Neural cell (in vitro differentiated cells): ENCODE results near the gene FOXA3. TPM values are rescaled to one million over a fixed set of nuclear protein-coding genes. Genes with fewer than 3 reads are reported as not detected.

Source experiments
- H2AFZ ChIP-seq: fragments of 200-600, 300-800 bp; sonication (generic), shearing (Covaris generic); 2 replicates; pipeline ENCODE4 v1.6.0; 2014; ENCODE audit warnings: low read depth, mild to moderate bottlenecking, antibody characterized with exemption, low read length, moderate library complexity
- H3F3A ChIP-seq: fragments of 200-600 bp; shearing (Covaris generic); 2 replicates; pipeline ENCODE4 v1.6.1; 2016; ENCODE audit warnings: mild to moderate bottlenecking, moderate library complexity, mixed read lengths, antibody characterized with exemption, low read length; ENCODE audit not compliant: insufficient read depth, poor library complexity, severe bottlenecking
- H3K27ac ChIP-seq: fragments of 200-600, 300-800 bp; sonication (generic), shearing (Covaris generic); 2 replicates; pipeline ENCODE4 v1.5.1; 2014; ENCODE audit warnings: mild to moderate bottlenecking, low read length, moderate library complexity
- H3K27me3 ChIP-seq: fragments of 300-800, 200-600 bp; sonication (generic), shearing (Covaris generic); 2 replicates; pipeline ENCODE4 v1.6.0; 2014; ENCODE audit warnings: mild to moderate bottlenecking, low read depth, low read length, moderate library complexity; ENCODE audit not compliant: insufficient read depth
- H3K36me3 ChIP-seq: fragments of 300-800, 200-600 bp; sonication (generic), shearing (Covaris generic); 2 replicates; pipeline ENCODE4 v1.5.1; 2014; ENCODE audit warnings: mild to moderate bottlenecking, antibody characterized with exemption, low read length, moderate library complexity; ENCODE audit not compliant: insufficient read depth
- H3K4me2 ChIP-seq: fragments of 300-800, 200-600 bp; sonication (generic), shearing (Covaris generic); 2 replicates; pipeline ENCODE4 v1.6.0; 2014; ENCODE audit warnings: mild to moderate bottlenecking, low read length
- H3K4me3 ChIP-seq: fragments of 300-800, 200-600 bp; sonication (generic), shearing (Covaris generic); 2 replicates; pipeline ENCODE4 v1.5.1; 2014; ENCODE audit warnings: mild to moderate bottlenecking, low read length, moderate library complexity
- H3K79me2 ChIP-seq: fragments of 200-600 bp; shearing (Covaris generic); replicated peaks from 2 replicates; pipeline ENCODE4 v1.6.0; 2014; ENCODE audit warnings: mild to moderate bottlenecking, low read length, moderate library complexity; ENCODE audit not compliant: insufficient read depth
- H3K9ac ChIP-seq: fragments of 300-800, 200-600 bp; sonication (generic), shearing (Covaris generic); 2 replicates; pipeline ENCODE4 v1.6.1; 2016; ENCODE audit warnings: mild to moderate bottlenecking, low read length, mixed read lengths
- H3K9me2 ChIP-seq: fragments of 200-600 bp; shearing (Covaris generic); 2 replicates; pipeline ENCODE4 v1.6.1; 2016; ENCODE audit warnings: mild to moderate bottlenecking, low read length, mixed read lengths; ENCODE audit not compliant: insufficient read depth
- H3K9me3 ChIP-seq: fragments of 200-600, 300-800 bp; sonication (generic), shearing (Covaris generic); 2 replicates; pipeline ENCODE4 v1.6.1; 2016; ENCODE audit warnings: mild to moderate bottlenecking, mixed run types, low read length, moderate library complexity, mixed read lengths
- H4K20me1 ChIP-seq: fragments of 200-600 bp; shearing (Covaris generic); 2 replicates; pipeline ENCODE4 v1.6.1; 2016; ENCODE audit warnings: mild to moderate bottlenecking, mixed run types; ENCODE audit not compliant: insufficient read depth
- CTCF ChIP-seq: fragments of 450-650 bp; IDR thresholded peaks from 2 replicates; pipeline ENCODE4 v1.5.1; 2014; ENCODE audit warnings: antibody characterized with exemption, mild to moderate bottlenecking, moderate library complexity; ENCODE audit not compliant: poor library complexity, severe bottlenecking
- EP300 ChIP-seq: fragments of 450-650 bp; conservative IDR thresholded peaks from 2 replicates; pipeline ENCODE4 v1.6.1; 2014; ENCODE audit warnings: antibody characterized with exemption, mild to moderate bottlenecking, moderate library complexity; ENCODE audit not compliant: poor library complexity, severe bottlenecking
- EZH2 ChIP-seq: fragments of 200-600, 300-800 bp; shearing (Covaris generic), sonication (generic); IDR thresholded peaks from 2 replicates; pipeline ENCODE4 v1.6.1; 2014; ENCODE audit warnings: antibody characterized with exemption, low read length, borderline replicate concordance, mild to moderate bottlenecking; ENCODE audit not compliant: insufficient read depth, poor library complexity, severe bottlenecking
- MXI1 ChIP-seq: fragments of 450-650 bp; conservative IDR thresholded peaks from 2 replicates; pipeline ENCODE4 v1.6.1; 2014; ENCODE audit warnings: antibody characterized with exemption, mild to moderate bottlenecking; ENCODE audit not compliant: poor library complexity, severe bottlenecking
- POLR2AphosphoS5 ChIP-seq: IDR thresholded peaks from 2 replicates; pipeline ENCODE4 v1.6.1; 2012
- RAD21 ChIP-seq: fragments of 450-650 bp; conservative IDR thresholded peaks from 2 replicates; pipeline ENCODE4 v1.6.1; 2014; ENCODE audit warnings: antibody characterized with exemption, mild to moderate bottlenecking, moderate library complexity
- REST ChIP-seq: IDR thresholded peaks from 2 replicates; pipeline ENCODE4 v1.6.1; 2012; ENCODE audit warnings: borderline replicate concordance
- SMC3 ChIP-seq: fragments of 450-650 bp; conservative IDR thresholded peaks from 2 replicates; pipeline ENCODE4 v1.6.1; 2014; ENCODE audit warnings: antibody characterized with exemption, mild to moderate bottlenecking, moderate library complexity; ENCODE audit not compliant: poor library complexity
- TAF1 ChIP-seq: IDR thresholded peaks from 2 replicates; pipeline ENCODE4 v1.6.1; 2012; ENCODE audit warnings: low read depth
- polyA plus RNA-seq: library from polyadenylated mRNA; depleted of rRNA; stranded (reverse); fragments of >200 nt; gene quantifications from 2 replicates; pipeline ENCODE4 v1.2.3, GENCODE V29; 2014

The FOXA3 gene
- polyA plus RNA-seq, 1 donor from 2014 or later = not detected

- peak overlapping the region; percentile 12 for H3K9ac ChIP-seq
- H2AFZ ChIP-seq = no peak overlapping the region
- peaks cover 10% of the 10 kb centered on the region for H4K20me1 ChIP-seq
- H3K9me2 ChIP-seq = no peaks in the 10 kb centered on the region
- H3K79me2 ChIP-seq = peaks cover 5% of the 10 kb centered on the region
- no peaks in the 10 kb centered on the region for H3K9me3 ChIP-seq
- no peaks in the 10 kb centered on the region for H3K36me3 ChIP-seq
- no peaks in the 10 kb centered on the region for H3K27me3 ChIP-seq
- peak overlapping the region; percentile 53 for H3K4me3 ChIP-seq
- H3K4me2 ChIP-seq = peak overlapping the region; percentile 14
- H3F3A ChIP-seq = no peaks in the 10 kb centered on the region
- no peak for TF ChIP-seq TAF1
- TF ChIP-seq CTCF = peak; percentile 85
- TF ChIP-seq SMC3 = peak; percentile 62
- no peak for TF ChIP-seq EZH2
- TF ChIP-seq RAD21 = peak; percentile 59
- TF ChIP-seq REST = no peak
- peak; percentile 19 for TF ChIP-seq MXI1
- TF ChIP-seq POLR2AphosphoS5 = no peak
- TF ChIP-seq EP300 = no peak
- H3K27ac ChIP-seq = no peak overlapping the region
Observed at GRCh38 chr19:45882652-45883585, 18.8 kb downstream of the FOXA3 start.

- Histone ChIP-seq H3K36me3 (no peaks in the 10 kb centered on the region), H3K9me2 (no peaks in the 10 kb centered on the region), H4K20me1 (peaks cover 10% of the 10 kb centered on the region), H3K9me3 (no peaks in the 10 kb centered on the region), H3K4me2 (no peak overlapping the region), H3K27me3 (no peaks in the 10 kb centered on the region), H3K27ac (no peak overlapping the region), H3K9ac (no peak overlapping the region), H3F3A (no peaks in the 10 kb centered on the region), H2AFZ (no peak overlapping the region), H3K4me3 (peak overlapping the region; percentile 53), H3K79me2 (peaks cover 5% of the 10 kb centered on the region)
- TF ChIP-seq EP300 = no peak
Observed at GRCh38 chr19:45883586-45883880, 19.4 kb downstream of the FOXA3 start.
